ENCODE data around the gene SLX4. TPM values are rescaled to one million over a fixed set of nuclear protein-coding genes. Genes with fewer than 3 reads are reported as not detected.

SLX4 gene
- total RNA-seq, 1 experiment from 2014 or later = 7.0 TPM

DNA sequence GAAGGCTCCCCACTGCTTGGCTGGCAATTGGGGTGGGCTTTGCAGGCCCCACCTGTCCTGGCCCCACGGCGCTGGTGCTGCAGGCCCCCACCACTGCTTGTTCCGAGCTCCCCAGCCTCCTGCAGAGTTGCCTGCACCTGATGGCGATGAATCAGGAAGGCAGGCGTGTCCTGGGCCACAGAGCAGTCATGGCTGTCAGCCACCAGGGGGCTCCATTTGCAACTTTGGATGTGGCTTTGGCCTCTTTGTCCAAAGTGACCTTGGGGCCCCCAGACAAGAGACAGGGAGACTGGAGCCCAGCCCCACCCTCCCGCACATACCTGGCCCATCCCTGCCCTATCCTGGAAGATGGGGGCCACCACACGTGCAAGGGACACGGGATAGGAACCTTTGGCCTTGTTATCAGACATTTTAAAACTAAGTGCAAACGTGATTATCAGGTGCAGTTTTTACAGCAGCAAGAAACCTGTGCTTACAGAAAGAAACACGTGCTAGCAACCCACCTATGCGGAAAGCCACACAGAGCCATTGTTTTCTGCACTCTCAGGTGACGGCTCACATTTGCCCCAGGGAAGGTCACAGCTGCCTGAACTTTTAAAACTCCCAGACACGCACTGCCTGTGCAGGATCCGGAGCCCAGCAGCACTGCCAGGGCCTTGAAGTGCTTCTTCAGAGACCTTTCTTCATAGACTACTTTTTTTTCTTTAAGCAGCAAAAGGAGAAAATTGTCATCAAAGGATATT lies 43.0 kb upstream of the SLX4 start, which contains the start of gene DNASE1:
TSS of gene DNASE1 (plus strand) at position 443 of the 743 bp plus-strand sequence. CDS start 683 bp downstream, outside the sequence.
- TF ChIP-seq RAD21 (IDR thresholded peaks at IDR 0.05; ENCODE audit: low read depth) (peak; percentile 65), ELF1 (IDR thresholded peaks at IDR 0.05; ENCODE audit: borderline replicate concordance, low read depth) (no peak), ZFX (IDR thresholded peaks at IDR 0.05) (no peak; the same call in 1 of the 2 replicates), POLR2AphosphoS5 (IDR thresholded peaks at IDR 0.05; ENCODE audit: low read depth, low read length) (peak; percentile 11), YY1 (IDR thresholded peaks at IDR 0.05; ENCODE audit: extremely low read depth, insufficient replicate concordance, low read depth, low read length) (peak; percentile 53)
- TF ChIP-seq, protein P1, sequence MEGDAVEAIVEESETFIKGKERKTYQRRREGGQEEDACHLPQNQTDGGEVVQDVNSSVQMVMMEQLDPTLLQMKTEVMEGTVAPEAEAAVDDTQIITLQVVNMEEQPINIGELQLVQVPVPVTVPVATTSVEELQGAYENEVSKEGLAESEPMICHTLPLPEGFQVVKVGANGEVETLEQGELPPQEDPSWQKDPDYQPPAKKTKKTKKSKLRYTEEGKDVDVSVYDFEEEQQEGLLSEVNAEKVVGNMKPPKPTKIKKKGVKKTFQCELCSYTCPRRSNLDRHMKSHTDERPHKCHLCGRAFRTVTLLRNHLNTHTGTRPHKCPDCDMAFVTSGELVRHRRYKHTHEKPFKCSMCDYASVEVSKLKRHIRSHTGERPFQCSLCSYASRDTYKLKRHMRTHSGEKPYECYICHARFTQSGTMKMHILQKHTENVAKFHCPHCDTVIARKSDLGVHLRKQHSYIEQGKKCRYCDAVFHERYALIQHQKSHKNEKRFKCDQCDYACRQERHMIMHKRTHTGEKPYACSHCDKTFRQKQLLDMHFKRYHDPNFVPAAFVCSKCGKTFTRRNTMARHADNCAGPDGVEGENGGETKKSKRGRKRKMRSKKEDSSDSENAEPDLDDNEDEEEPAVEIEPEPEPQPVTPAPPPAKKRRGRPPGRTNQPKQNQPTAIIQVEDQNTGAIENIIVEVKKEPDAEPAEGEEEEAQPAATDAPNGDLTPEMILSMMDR (IDR thresholded peaks at IDR 0.05 in 2 of 3, conservative IDR thresholded peaks at IDR 0.05 in 1 of 3; ENCODE audit: borderline replicate concordance in 1 of 3, insufficient read depth in 1 of 3, low read depth in 2 of 3, low read length in 2 of 3) = peak; percentile 55 to 91 (median 75); a peak in 5 of 6 replicates
- H3K4me1 ChIP-seq (ENCODE audit: control insufficient read depth in 1 of 2, insufficient read depth in 2 of 2, low read length in 2 of 2) = peaks cover 12 to 24% of the 10 kb centered on the region in 2 experiments; a peak in 3 of 4 replicates
- H3K27me3 ChIP-seq (ENCODE audit: insufficient read depth, low read length) = no peaks in the 10 kb centered on the region
- RAD21 ChIA-PET (ENCODE audit: low non-redundant PET in 1 of 2, low total read pairs in 2 of 2, uncharacterized antibody in 2 of 2, unreplicated experiment in 2 of 2) = no interaction called here
- intact Hi-C loops (cut with micrococcal nuclease) = no loop called here
- CTCF ChIA-PET = interaction anchor here (0.6 to 0.9 kb wide), 9 partner anchors 8 to 302 kb away, joined by 3 to 7 read pairs (median 3); no protein-coding TSS in a partner anchor
- POLR2A ChIA-PET = no interaction called here
- H3K36me3 ChIP-seq (ENCODE audit: control insufficient read depth in 1 of 2, insufficient read depth in 2 of 2, low read length in 2 of 2) = peaks cover 22 to 34% of the 10 kb centered on the region in 2 experiments
- H3K27ac ChIP-seq (ENCODE audit: low read depth, low read length) = peak within 1 kb of the TSS; percentile 23; the same call in 1 of the 2 replicates
- no peaks in the 10 kb centered on the region for H3K9me3 ChIP-seq (ENCODE audit: control insufficient read depth in 1 of 2, insufficient read depth in 1 of 2, low read depth in 1 of 2, low read length in 2 of 2)
- DNase-seq (ENCODE audit: low read depth, low spot score) = peak; percentile 47
- H3K9me2 ChIP-seq (ENCODE audit: insufficient read depth) = no peaks in the 10 kb centered on the region
- H2AFZ ChIP-seq (ENCODE audit: low read depth, low read length, poor library complexity, severe bottlenecking) = no peak within 1 kb of the TSS
- no peak within 1 kb of the TSS for H3K9ac ChIP-seq (ENCODE audit: low read length)
- no peaks in the 10 kb centered on the region for H3K79me2 ChIP-seq (ENCODE audit: insufficient read depth, low read length)
- peak; percentile 82 for ATAC-seq
- no peak within 1 kb of the TSS; the same call in 1 of the 2 replicates for H3K4me2 ChIP-seq (ENCODE audit: low read length)
- 0 out of 2 replicates have a peak, but pooled peaks cover 3% of the 10 kb centered on the region for H4K20me1 ChIP-seq (ENCODE audit: insufficient read depth)
- H3K4me3 ChIP-seq (replicated peaks in 1 of 2; ENCODE audit: low read depth in 1 of 2, low read length in 2 of 2) = no peak within 1 kb of the TSS
- BruUV-seq (replicated peaks) = no TSS peak
